Measurements from ENCODE around the gene CIT. TPM values are rescaled to one million over a fixed set of nuclear protein-coding genes. Genes with fewer than 3 reads are reported as not detected.

Gene CIT
- polyA plus RNA-seq, 1 experiment = 14.5 TPM

- CTCF ChIA-PET = interaction anchor here (1.5 to 1.9 kb wide), 3 partner anchors 11 to 89 kb away, joined by 3 to 4 read pairs (median 3); no protein-coding TSS in a partner anchor
- no peak for TF ChIP-seq CTCF (IDR thresholded peaks at IDR 0.05; ENCODE audit: insufficient read depth, low read depth, low read length)
These were observed 6.7 kb downstream of the CIT start for GRCh38 chr12:119870457-119870856.

GRCh38 chr12:119869720-119870119, 7.4 kb downstream of the CIT start:
- H3K4me3 ChIP-seq (ENCODE audit: low read depth, low read length) = no peak overlapping the region
- CTCF ChIA-PET = interaction anchor here (0.8 to 1.9 kb wide), 6 partner anchors 10 to 211 kb away, joined by 3 to 4 read pairs (median 3); no protein-coding TSS in a partner anchor
- H3K27me3 ChIP-seq (ENCODE audit: control insufficient read depth, insufficient read depth, low read length) = no peaks in the 10 kb centered on the region
- no peaks in the 10 kb centered on the region for H3K36me3 ChIP-seq (ENCODE audit: control insufficient read depth, insufficient read depth, low read length)
- peak; percentile 25; the same call in 1 of the 2 replicates for TF ChIP-seq CTCF (IDR thresholded peaks at IDR 0.05; ENCODE audit: insufficient read depth, low read depth, low read length)
- peak; percentile 77 for DNase-seq (ENCODE audit: low read depth)
- POLR2A ChIA-PET = interaction anchor here (0.7 kb wide), 1 partner anchor 17 kb away, joined by 7 read pairs; no protein-coding TSS in a partner anchor

More at GRCh38 chr12:119870457-119870856, 6.7 kb downstream of the CIT start:
- DNase-seq (ENCODE audit: low read depth) = no peak
- no peaks in the 10 kb centered on the region for H3K36me3 ChIP-seq (ENCODE audit: control insufficient read depth, insufficient read depth, low read length)
- POLR2A ChIA-PET = no interaction called here
- H3K27me3 ChIP-seq (ENCODE audit: control insufficient read depth, insufficient read depth, low read length) = no peaks in the 10 kb centered on the region
- no peak overlapping the region for H3K4me3 ChIP-seq (ENCODE audit: low read depth, low read length)

GRCh38 chr12:119868992-119869391, 8.1 kb downstream of the CIT start:
- ChIA-PET POLR2A (no interaction called here), CTCF (interaction anchor here (0.8 to 1.9 kb wide), 4 partner anchors 10 to 211 kb away, joined by 3 to 4 read pairs (median 3); no protein-coding TSS in a partner anchor)
- Histone ChIP-seq H3K4me3 (ENCODE audit: low read depth, low read length) (no peak overlapping the region), H3K27me3 (ENCODE audit: control insufficient read depth, insufficient read depth, low read length) (no peaks in the 10 kb centered on the region), H3K36me3 (ENCODE audit: control insufficient read depth, insufficient read depth, low read length) (no peaks in the 10 kb centered on the region)
- DNase-seq (ENCODE audit: low read depth) = no peak
- TF ChIP-seq CTCF (IDR thresholded peaks at IDR 0.05; ENCODE audit: insufficient read depth, low read depth, low read length) = no peak

GRCh38 chr12:119864591-119864990, 12.5 kb downstream of the CIT start:
- no peak overlapping the region for H3K4me3 ChIP-seq (ENCODE audit: low read depth, low read length)
- no peaks in the 10 kb centered on the region for H3K36me3 ChIP-seq (ENCODE audit: control insufficient read depth, insufficient read depth, low read length)
- POLR2A ChIA-PET = no interaction called here
- no peak for DNase-seq (ENCODE audit: low read depth)
- no peak for TF ChIP-seq CTCF (IDR thresholded peaks at IDR 0.05; ENCODE audit: insufficient read depth, low read depth, low read length)
- H3K27me3 ChIP-seq (ENCODE audit: control insufficient read depth, insufficient read depth, low read length) = no peaks in the 10 kb centered on the region
- CTCF ChIA-PET = no interaction called here

- no peaks in the 10 kb centered on the region for H3K27me3 ChIP-seq (ENCODE audit: control insufficient read depth, insufficient read depth, low read length)
- TF ChIP-seq CTCF (IDR thresholded peaks at IDR 0.05; ENCODE audit: insufficient read depth, low read depth, low read length) = no peak
- H3K4me3 ChIP-seq (ENCODE audit: low read depth, low read length) = no peak overlapping the region
- DNase-seq (ENCODE audit: low read depth) = no peak
- ChIA-PET POLR2A (no interaction called here), CTCF (interaction anchor here (0.6 to 1.6 kb wide), 3 partner anchors 10 to 180 kb away, joined by 3 to 4 read pairs (median 3); no protein-coding TSS in a partner anchor)
- no peaks in the 10 kb centered on the region for H3K36me3 ChIP-seq (ENCODE audit: control insufficient read depth, insufficient read depth, low read length)
These were observed 17.9 kb downstream of the CIT start for GRCh38 chr12:119859241-119859640.

All from BJ (cell line).